T-helper 2 cell (primary cell): Measurements from ENCODE around the gene LPAR3.

Experiments
- DNase-seq, 5 experiments: peaks; one replicate each; pipeline versions ENCODE4 v3.0.0 to v3.0.0-alpha.2; 2012 to 2022

Gene LPAR3

DNA sequence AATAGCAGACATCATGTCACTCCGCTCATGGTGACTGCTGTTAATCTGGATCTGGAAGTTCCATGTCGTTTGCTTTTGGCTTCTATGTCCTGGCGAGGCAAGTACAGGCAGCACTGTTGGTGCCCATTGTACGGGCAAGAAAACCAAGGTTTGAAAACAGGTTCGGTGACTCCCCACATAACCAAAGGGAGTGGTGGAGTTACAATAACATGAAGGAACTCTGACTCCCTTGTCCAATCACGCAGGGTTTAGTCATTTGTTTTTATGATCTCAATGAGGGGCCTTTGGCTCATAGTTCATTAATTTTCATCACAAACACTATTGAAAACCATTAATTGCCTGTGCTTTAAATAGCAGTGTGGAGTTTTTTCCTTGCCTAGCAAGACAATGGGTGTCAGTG lies 119.8 kb downstream of the LPAR3 start:
- no peak for DNase-seq

DNA sequence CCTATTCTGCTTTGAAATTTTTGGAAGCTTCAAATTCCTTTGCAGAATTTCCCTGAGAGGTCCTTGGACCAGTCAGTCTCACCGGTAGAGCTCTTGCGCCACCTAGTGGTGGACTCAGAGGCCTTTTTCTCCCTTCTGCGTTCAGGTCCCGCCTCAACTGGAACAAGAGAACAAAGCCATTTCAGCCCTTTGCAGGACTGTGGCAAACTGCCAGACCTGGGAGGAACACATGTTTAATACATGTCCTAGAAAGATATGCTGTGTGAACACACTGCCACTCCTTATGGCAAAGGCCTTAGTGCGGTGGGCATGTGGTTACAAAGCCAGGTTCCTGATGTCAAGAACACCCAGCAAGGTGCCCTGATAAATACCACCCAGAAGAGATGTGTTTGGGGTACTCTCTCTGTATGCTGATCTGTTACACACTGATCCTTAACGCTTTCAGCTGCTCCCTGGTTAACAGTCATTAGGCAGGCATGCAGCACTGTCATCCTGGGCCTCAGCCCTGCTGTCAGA lies 120.5 kb downstream of the LPAR3 start:
- DNase-seq, result peak; percentile 40 to 51 (median 44)

DNA sequence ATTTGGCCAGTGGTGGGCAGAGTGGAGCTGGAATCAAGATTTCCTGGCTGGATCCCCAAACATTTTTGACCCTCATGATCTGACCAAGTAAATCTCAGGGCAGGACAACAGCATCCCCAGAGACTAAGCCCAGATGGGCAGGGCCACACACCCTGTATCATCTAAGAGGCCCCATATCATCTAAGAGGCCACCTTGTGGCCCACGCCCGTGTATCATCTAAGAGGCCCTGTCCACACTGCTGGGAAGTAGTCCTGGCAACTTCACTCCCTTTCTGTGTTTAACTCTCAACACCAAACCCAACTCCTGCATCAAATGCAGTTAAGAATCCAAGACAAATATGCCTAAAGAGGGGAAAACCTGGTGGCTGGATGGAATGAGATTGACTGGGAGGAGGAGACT lies 121.1 kb downstream of the LPAR3 start:
- no peak for DNase-seq

DNA sequence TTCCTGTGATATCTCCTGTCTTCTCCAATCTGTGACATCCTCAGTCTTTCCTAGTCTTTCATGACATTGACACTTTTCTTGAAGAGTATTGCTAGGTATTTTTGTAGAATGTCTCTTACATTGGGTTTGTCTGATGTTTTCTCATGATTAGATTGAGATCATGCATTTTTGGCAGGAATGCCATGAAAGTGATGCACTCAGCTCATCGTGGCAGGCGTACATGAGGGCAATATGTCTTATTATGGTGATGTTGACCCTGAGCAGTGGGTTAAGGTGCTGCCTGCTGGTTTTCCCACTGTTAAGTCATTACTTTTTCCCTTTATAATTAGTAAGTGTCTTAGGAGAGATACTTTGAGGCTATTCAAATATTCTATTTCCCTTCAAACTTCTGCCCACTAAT lies 122.5 kb downstream of the LPAR3 start:
- DNase-seq, result no peak

DNA sequence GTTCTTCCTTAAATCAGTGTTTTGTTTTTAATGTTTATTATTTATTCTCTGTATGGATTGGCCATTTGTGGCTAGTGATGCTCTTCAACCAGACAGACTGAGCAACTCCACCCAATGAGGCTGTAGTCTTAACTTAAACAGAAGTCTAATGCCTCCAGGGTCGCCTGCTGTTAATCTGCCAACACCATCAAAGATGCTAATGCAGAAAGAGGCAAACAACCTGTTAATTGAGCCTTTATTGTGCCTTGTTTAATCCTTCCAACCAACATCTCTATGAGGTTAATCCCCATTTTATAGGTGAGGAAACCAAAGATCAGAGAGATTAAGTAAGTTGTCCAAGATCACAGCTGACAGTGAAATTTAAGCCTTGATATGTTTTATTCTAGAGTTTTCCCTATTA lies 123.4 kb downstream of the LPAR3 start:
- no peak for DNase-seq

DNA sequence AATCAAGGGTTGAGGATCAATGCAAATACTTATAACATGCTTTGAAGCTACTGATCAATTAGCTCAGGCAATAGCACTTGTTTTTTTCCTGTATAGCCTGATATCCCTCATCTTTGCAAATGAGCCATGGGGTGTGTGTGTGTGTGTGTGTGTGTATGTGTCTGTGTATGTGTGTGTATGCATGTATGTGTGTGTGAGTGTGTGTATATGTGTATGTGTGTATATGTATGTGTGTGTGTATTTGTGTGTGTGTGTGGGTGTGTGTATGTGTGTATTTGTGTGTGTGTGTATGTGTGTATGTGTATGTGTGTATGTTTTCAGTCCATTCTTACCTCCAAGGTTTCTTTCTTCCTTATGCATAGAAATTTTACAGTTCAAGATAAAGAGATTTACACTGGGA lies 124.4 kb downstream of the LPAR3 start:
- no peak for DNase-seq

DNA sequence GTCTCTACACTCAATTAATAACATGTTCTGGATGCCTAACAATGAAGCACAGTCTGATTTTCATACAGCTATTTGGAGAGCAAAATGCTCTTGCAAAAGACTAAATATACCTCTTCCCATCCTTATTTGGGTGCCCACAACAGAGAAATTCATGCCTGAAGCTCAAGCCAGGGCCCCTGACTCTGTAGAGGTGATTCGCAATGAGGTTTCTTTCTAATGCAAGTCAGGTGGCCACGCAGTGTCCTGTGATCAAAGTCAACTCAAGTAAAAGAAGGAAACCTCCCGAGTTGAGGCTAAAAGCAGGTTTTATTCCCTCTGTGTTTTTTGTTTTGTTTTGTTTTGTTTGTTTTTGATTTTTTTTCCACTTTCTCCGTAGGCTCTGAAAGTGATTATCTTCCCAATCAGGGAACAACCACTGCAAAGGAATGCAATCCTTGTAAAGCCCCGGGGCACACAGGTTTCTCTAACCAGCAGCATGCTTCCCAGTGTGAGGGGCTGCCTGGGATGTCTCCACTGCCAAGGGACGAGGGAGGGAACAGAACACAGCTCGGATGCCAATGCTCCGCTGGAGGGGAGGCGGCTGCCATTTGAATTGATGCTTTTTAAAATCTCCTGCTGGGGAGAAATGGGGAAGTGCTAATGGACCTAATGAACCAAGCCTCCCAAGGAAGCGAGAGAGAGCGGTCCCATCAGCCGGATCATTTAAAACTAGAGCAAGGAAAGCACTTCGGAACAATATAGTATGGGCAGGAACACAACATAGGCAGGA lies 128.9 kb downstream of the LPAR3 start:
- no peak for DNase-seq

DNA sequence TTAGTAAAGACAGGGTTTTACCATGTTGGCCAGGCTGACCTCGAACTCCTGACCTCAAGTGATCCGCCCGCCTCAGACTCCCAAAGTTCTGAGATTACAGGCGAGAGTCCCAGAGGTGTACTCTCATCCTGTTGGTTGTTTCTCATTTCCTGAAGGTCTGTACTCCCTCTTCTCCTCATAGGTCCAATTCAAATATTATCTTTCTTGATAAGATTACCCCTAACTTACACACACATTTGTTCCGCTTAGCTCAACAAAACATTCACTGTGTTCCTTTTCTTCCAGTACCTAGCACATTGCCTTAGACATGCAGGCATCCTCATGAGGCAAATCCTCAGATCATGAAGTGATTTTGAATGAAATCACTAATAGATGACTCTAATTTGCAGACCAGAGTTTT lies 130.3 kb downstream of the LPAR3 start:
- no peak for DNase-seq
